GM04503 (cell line): ENCODE results near the gene OMA1.
"Not testable (repeated sequence)": the region's sequence is repeated elsewhere in the genome, so short reads cannot be mapped to it uniquely, and the experiment has no call there.

Experiments
- DNase-seq: peaks from one replicate; pipeline ENCODE4 v3.0.0-alpha.2; 2012; ENCODE audit warnings: low read depth

Gene OMA1

DNA sequence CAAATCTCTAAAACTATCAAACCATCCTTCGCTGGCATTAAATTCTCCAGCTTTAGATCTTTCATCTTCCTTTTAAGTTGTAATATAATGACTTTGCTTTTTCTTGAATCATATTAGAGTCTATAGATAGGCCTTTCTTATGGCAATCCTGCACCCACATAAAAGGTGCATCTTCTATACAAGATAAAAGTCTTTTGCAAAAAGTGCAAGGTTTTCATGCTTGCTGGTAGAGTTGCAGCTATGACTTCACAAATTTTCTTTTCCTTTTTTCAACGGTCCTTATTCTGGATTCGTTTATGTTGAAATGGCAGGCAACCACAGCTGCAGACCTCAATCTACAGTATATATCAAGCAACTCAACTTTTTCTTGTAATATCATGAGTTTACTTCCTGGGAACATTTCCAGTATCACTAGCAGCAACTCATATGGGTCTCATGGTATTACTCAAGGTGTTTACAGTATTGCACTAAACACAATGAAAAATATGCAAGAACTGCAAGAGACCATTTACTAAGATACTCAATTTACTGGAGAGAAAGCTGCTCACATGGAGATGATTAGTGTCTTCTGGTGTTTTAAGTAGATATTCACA is 22.1 kb downstream of the OMA1 start:
- no peak for DNase-seq

DNA sequence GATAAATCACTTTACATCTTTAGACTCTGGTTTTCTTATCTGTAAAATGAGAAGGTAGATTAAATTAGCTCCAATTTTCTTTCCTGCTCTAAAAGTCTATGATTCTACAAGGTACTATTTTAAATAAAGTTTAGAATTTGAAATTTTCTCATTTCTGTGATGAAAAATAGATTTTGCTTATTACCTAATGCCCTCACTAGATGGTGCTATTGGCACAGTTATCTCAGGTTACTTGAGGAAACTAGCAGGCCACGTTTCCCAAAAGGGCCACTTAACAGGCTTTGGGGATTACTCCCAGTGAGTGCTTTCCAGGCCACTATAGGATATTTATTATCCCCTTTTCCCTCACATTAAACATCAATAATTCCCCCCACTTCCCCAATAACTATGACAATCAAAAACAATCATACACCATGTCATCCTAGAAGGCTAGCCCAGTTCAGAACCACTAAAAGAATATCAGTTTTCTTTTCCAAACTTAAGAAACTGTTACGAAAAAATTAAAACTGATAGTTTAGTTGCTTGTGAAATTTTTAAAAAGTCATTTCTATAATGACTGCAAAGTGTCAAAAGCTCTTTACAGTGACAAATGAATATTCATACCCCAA is 30.6 kb downstream of the OMA1 start:
- peak; percentile 17 for DNase-seq

DNA sequence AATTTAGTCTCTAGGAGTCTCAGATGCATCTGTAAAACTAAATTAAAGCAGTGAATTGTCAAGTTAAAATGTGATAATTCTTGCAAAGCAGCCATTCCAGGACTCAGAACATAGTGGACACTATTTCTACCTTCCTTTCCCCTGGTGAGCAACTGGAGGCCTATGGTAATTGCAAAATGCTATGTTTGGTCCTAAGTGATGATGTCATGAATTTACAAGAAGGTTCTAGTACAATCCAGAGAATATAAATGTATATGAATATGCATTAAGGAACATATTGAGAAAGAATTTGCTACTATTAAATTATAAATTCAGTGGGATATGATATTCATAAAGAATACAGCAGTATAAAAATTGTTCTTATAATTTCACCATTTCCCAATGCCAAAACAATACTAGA is 32.6 kb downstream of the OMA1 start:
- no peak for DNase-seq

- no peak for DNase-seq
These were observed 37.9 kb downstream of the OMA1 start for GRCh38 chr1:58508629-58509028.

DNA sequence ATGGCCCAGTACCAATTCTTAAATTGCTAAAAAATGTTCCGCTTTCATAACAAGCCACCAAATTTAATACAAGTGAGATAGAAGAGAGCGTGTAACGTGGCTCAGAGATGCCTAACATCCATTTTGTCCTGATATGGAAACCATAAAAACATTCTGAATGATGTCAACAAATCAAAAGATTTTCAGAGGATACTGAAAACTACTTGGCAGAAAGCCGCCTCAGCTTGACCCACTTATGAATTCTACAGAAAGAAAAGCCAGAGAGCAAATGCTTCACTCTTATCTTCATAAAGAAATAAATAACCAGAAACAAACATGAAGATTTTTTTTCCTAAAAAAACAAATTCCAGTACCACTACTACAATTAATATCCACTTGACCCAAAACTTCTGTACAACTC is 41.2 kb downstream of the OMA1 start:
- no peak for DNase-seq

DNA sequence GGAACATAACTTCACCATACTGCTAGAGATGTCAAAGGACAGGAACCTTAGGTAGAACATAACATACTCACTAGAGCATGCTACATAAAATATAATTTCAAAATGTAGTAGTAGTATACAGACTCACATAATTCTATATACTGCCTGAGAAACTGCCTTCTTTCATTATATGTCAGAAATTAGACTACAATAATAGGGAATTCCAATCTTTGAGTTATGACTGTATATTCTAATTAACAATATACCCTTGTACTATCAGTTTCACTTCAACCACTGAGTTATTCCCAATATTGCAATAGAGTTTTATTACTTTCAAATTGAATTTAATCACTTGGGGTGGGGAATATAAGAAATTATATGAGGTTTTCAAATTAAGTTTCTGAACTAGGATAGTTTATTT is 44.0 kb downstream of the OMA1 start:
- DNase-seq = no peak

GRCh38 chr1:58500043-58500442 is 46.5 kb downstream of the OMA1 start:
- DNase-seq = no peak

- no peak for DNase-seq
These were observed 49.0 kb downstream of the OMA1 start for GRCh38 chr1:58497499-58497898.

GRCh38 chr1:58496042-58496441 is 50.5 kb downstream of the OMA1 start:
- DNase-seq = no peak

DNA sequence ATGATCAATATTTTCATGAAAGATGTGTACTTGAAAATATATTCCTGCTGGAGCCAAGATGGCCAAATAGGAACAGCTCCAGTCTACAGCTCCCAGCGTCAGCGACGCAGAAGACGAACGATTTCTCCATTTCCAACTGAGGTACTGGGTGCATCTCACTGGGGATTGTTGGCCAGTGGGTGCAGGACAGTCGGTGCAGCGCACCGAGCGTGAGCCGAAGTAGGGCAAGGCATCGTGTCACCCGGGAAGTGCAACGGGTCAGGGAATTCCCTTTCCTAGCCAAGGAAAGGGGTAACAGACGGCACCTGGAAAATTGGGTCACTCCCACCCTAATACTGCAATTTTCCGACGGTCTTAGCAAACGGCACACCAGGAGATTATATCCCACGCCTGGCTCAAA is 57.6 kb downstream of the OMA1 start:
- not testable (repeated sequence) for DNase-seq

DNA sequence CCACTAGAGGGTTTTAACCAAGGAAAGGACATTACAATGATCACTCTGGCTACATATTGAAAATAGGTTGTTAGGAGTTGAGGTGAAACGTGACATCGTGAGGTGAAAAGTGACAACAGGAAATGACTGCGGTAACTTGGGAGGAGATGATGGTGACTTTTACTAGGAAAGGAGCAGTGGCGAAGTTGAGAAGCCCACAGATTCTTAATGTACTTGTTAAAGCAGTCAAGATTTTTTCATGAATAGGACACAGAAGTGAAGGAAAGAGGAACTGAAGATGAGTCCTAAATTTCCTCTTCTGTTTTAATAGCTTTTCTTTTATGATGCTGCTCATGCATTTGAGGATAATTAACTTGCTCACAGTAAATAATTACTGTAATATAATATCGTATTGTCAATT is 59.5 kb downstream of the OMA1 start:
- no peak for DNase-seq

- DNase-seq = no peak
These were observed 64.6 kb downstream of the OMA1 start for GRCh38 chr1:58481962-58482361.

GRCh38 chr1:58480191-58480590 is 66.3 kb downstream of the OMA1 start:
- DNase-seq = no peak

DNA sequence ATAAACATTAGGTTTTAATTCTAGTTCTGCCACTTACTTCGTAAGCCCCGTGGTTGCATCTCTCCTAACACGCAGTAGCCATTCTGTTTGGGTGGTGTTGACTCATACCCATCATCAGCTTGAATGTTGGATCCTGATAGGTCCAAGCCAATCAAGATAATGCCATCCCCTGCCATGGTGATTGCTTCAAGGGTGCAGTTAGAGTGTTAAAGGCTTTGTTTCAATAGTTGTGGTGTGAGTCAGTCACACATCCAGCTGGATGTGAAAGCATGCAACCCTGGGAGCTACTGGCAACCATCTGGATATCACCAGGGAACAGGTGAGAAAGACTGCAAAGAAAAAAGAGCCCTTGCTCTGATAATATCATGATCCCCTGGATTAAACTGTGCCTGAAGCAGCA is 69.1 kb downstream of the OMA1 start:
- no peak for DNase-seq

DNA sequence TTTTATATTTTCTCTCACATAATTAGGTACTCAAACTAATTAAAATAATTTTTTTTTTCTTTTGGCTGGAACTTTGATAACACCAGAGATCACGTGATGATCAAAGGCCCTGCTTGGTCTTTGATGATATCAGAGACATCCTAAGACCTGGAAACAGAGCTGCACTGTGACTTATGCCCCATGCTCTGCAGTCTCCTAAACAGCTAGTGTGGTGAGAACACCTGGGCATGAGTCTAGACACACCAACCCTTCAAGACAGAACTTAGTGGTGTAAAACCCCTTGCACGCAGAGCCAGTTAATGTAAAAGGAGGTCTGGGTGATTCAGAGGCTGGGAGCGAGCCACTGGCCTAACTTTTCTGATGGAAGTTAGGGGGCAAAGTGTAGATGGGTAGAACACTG is 70.3 kb downstream of the OMA1 start:
- DNase-seq = no peak

DNA sequence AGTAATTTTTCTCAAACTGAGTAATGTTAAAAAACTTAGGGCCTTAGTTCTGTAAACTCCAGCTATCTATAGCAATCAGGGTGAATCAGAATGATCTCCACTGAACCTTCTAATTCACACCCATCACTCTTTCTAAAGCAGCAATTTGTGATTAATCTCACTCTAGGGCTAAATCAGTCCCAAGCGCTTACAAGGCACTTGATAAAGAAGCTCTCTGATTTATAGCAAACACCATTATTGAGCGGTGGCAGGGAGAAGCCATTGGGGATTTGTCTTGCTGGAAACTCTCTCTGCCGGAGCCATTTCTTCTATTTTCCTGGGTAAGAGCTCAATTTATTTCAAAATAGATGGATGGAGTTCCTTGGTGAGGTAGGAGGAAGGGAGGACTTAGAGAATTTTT is 77.0 kb downstream of the OMA1 start:
- no peak for DNase-seq

- no peak for DNase-seq
These were observed 77.5 kb downstream of the OMA1 start for GRCh38 chr1:58469016-58469415.

DNA sequence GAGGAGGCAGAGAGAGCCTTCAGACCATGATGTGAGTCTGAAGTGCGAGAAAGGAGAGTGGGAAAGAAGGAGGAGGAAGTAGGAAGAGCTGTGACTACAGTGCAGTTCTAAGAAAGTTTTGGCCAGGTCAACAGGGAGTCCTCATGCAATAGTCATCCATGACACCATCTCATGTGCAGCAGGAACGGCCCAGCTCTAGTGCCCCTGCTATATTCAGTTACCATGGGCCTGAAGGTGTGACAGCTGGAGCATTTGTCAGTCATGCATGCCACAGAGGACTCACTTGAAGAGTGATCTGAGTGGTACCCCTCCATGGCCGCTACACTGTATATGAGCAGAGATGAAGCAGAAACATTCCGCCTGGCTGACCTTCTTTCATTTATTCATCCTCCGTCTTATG is 77.9 kb downstream of the OMA1 start:
- no peak for DNase-seq

GRCh38 chr1:58466630-58467241 is 79.8 kb downstream of the OMA1 start:
- DNase-seq = no peak

DNA sequence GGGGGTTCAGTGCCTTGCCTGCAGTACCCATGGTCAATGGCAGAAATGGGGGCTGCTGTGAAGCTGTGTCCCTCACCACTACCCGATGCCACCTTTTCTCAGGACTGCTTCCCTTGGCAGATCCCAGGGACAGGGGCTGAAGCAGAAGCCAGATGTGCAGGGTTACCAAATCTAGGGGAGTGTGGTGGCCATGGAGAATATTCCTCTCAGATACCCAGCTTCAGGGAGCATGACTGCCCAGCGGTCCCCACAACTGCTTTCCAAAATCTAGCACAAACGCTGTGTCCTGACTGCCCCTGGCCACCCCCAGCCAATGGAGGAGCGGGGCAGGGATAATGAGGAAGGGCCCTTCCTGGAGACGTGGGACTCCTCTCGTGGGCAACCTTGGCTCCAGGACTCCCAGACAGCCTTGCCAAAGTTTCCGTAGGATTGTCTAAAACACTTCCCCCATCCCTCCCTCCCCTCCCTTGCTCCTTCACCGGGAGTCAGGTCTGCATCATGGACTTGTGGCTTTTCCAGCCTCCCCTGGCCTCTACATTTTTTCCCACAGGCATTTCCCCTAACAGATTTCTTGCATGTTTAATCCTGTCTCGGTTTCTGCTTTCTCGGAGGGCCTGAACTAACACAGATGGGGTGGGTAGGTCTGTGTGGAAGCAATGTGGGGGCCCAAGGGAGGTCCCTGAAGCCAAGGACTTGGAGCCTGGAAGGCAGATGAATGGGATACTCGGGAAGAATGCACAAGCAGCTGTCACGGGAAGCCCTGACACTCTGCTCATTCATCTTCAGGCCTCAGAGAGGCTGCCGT is 80.5 kb downstream of the OMA1 start:
- DNase-seq = no peak

- DNase-seq = no peak
These were observed 81.3 kb downstream of the OMA1 start for GRCh38 chr1:58465176-58465575.

DNA sequence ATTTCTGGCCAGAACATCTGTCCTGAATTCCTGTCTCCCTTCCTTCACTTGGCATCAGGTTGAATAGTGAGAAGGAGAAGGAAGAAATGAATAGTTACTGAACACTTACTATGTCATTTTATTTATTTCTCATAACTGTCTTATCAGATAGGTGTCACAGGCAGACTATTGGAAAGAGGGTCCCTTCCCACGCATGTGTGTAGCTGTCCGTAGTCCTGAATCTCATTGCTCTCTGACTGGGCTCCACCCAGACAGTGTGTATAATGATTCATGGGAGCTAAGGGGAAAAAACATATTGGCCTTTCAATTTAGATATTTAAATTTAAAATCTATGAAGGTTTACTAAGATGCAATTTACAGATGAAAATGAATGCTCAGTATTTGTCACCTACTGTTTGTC is 86.1 kb downstream of the OMA1 start:
- DNase-seq = no peak

- no peak for DNase-seq
These were observed 86.6 kb downstream of the OMA1 start for GRCh38 chr1:58459911-58460310.
